Skin of body (tissue), 2 donors: ENCODE data around the gene ZNF646. TPM values are rescaled to one million over a fixed set of nuclear protein-coding genes. Genes with fewer than 3 reads are reported as not detected.

Experiments
- DNase-seq: peaks from one replicate; lab custom pipeline; 2025; lab: John Stamatoyannopoulos, UW
- total RNA-seq: library from RNA; depleted of rRNA; stranded (reverse); fragments of >200 nt; gene quantifications from one replicate; pipeline ENCODE4 v1.2.3, GENCODE V29; 2014

The ZNF646 gene
- total RNA-seq, 1 donor from 2014 or later = 8.9 TPM

- peak; percentile 93 for DNase-seq
These were observed 9.2 kb upstream of the ZNF646 start for GRCh38 chr16:31064882-31065461.

- no peak for DNase-seq
These were observed 6.9 kb upstream of the ZNF646 start for GRCh38 chr16:31067342-31067741.

- peak; percentile 74 for DNase-seq
These were observed 2.4 kb upstream of the ZNF646 start for GRCh38 chr16:31071861-31072260.

GRCh38 chr16:31072540-31073141 lies 1.6 kb upstream of the ZNF646 start:
- DNase-seq = no peak

- peak; percentile 91 for DNase-seq
These were observed 866 bp upstream of the ZNF646 start for GRCh38 chr16:31073142-31073969.

- no peak for DNase-seq
These were observed 577 bp downstream of the ZNF646 start for GRCh38 chr16:31074814-31075183.

GRCh38 chr16:31076319-31076718 lies 2.1 kb downstream of the ZNF646 start:
- no peak for DNase-seq

GRCh38 chr16:31077024-31077423 lies 2.8 kb downstream of the ZNF646 start:
- DNase-seq = no peak

GRCh38 chr16:31077592-31078396 lies 3.6 kb downstream of the ZNF646 start:
- no peak for DNase-seq

GRCh38 chr16:31078597-31079341 lies 4.5 kb downstream of the ZNF646 start:
- no peak for DNase-seq

- no peak for DNase-seq
These were observed 5.2 kb downstream of the ZNF646 start for GRCh38 chr16:31079342-31079944.

- DNase-seq = no peak
These were observed 5.9 kb downstream of the ZNF646 start for GRCh38 chr16:31080035-31080629.

GRCh38 chr16:31080756-31081419 lies 6.7 kb downstream of the ZNF646 start:
- DNase-seq = no peak

- DNase-seq = no peak
These were observed 7.5 kb downstream of the ZNF646 start for GRCh38 chr16:31081428-31082351.

- DNase-seq = no peak
These were observed 8.3 kb downstream of the ZNF646 start for GRCh38 chr16:31082368-31083045.

- no peak for DNase-seq
These were observed 8.9 kb downstream of the ZNF646 start for GRCh38 chr16:31083081-31083480.

- DNase-seq = no peak
These were observed 9.3 kb downstream of the ZNF646 start for GRCh38 chr16:31083556-31083955.

GRCh38 chr16:31083981-31084380 lies 9.8 kb downstream of the ZNF646 start:
- DNase-seq = no peak
